K562 (cell line): ENCODE results near the gene MRPS5.

ENCODE experiments used
- EHMT2 ChIP-seq: fragments of 450-650 bp; IDR thresholded peaks from 2 replicates; pipeline ENCODE4 v1.6.1; 2018; ENCODE audit warnings: antibody characterized with exemption
- PCBP2 ChIP-seq: fragments of 200-400 bp; formaldehyde crosslinking; IDR thresholded peaks from 2 replicates; pipeline ENCODE4 v1.6.1; 2018; ENCODE audit warnings: low read length, low read depth, mild to moderate bottlenecking, moderate library complexity; ENCODE audit not compliant: poor library complexity, severe bottlenecking
- REST ChIP-seq, 2 experiments: fragments of 450-650 bp; formaldehyde crosslinking in 1 of 2; IDR thresholded peaks; 2 replicates each; pipeline versions ENCODE4 v1.4.0 to v1.6.1; 2014 to 2020; ENCODE audit warnings: mild to moderate bottlenecking in 2 of 2, borderline replicate concordance in 1 of 2, low read depth in 1 of 2
- TF ChIP-seq, protein P1 (sequence below): fragments of 450-650 bp; IDR thresholded peaks from 2 replicates; pipeline ENCODE4 v1.6.1; 2016; ENCODE audit warnings: mild to moderate bottlenecking
- TF ChIP-seq, protein P2 (sequence below), 3 experiments: IDR thresholded peaks in 2 of 3; conservative IDR thresholded peaks in 1 of 3; 2 replicates each; pipeline ENCODE4 v1.5.1; 2011 to 2012; ENCODE audit warnings: low read length in 3 of 3, mild to moderate bottlenecking in 3 of 3, control low read depth in 2 of 3, improper control_type of control experiment in 1 of 3, inconsistent platforms in 1 of 3, low read depth in 1 of 3, mixed read lengths in 1 of 3, moderate library complexity in 1 of 3; ENCODE audit not compliant: insufficient read depth in 2 of 3

DNA sequence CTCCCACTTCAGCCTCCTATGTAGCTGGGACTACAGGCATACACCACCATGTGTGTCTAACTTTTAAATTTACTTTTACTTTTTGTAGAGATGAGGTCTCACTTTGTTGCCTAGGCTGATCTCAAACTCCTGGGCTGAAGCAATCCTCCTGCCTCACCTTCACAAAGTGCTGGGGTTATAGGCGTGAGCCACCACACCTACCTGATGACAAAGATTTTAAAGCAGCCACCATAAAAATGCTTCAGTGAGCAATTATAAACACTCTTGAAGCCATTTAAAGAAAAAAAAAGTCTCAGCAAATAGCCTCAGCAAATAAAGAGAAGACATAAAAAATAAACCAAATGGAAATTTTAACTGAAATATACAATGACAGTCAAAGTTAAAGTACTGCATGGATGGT, 35.6 kb downstream of the MRPS5 start:
- TF ChIP-seq EHMT2: no peak
- no peak for TF ChIP-seq REST (IDR thresholded peaks at IDR 0.05; ENCODE audit: borderline replicate concordance)
- no peak for TF ChIP-seq REST (CRISPR knock-in tag; IDR thresholded peaks at IDR 0.05; ENCODE audit: low read depth)
- TF ChIP-seq, protein P1, sequence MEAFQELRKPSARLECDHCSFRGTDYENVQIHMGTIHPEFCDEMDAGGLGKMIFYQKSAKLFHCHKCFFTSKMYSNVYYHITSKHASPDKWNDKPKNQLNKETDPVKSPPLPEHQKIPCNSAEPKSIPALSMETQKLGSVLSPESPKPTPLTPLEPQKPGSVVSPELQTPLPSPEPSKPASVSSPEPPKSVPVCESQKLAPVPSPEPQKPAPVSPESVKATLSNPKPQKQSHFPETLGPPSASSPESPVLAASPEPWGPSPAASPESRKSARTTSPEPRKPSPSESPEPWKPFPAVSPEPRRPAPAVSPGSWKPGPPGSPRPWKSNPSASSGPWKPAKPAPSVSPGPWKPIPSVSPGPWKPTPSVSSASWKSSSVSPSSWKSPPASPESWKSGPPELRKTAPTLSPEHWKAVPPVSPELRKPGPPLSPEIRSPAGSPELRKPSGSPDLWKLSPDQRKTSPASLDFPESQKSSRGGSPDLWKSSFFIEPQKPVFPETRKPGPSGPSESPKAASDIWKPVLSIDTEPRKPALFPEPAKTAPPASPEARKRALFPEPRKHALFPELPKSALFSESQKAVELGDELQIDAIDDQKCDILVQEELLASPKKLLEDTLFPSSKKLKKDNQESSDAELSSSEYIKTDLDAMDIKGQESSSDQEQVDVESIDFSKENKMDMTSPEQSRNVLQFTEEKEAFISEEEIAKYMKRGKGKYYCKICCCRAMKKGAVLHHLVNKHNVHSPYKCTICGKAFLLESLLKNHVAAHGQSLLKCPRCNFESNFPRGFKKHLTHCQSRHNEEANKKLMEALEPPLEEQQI: no peak
- TF ChIP-seq, protein P2, sequence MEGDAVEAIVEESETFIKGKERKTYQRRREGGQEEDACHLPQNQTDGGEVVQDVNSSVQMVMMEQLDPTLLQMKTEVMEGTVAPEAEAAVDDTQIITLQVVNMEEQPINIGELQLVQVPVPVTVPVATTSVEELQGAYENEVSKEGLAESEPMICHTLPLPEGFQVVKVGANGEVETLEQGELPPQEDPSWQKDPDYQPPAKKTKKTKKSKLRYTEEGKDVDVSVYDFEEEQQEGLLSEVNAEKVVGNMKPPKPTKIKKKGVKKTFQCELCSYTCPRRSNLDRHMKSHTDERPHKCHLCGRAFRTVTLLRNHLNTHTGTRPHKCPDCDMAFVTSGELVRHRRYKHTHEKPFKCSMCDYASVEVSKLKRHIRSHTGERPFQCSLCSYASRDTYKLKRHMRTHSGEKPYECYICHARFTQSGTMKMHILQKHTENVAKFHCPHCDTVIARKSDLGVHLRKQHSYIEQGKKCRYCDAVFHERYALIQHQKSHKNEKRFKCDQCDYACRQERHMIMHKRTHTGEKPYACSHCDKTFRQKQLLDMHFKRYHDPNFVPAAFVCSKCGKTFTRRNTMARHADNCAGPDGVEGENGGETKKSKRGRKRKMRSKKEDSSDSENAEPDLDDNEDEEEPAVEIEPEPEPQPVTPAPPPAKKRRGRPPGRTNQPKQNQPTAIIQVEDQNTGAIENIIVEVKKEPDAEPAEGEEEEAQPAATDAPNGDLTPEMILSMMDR (IDR thresholded peaks at IDR 0.05 in 2 of 3, conservative IDR thresholded peaks at IDR 0.05 in 1 of 3; ENCODE audit: insufficient read depth in 2 of 3, low read depth in 1 of 3, low read length in 3 of 3): no peak
- no peak for TF ChIP-seq PCBP2
